NCI-H2227 (cell line): ENCODE data around the gene GPR162.

Experiments
- DNase-seq: peaks from one replicate; lab custom pipeline; 2025; ENCODE audit not compliant: unreplicated experiment; lab: John Stamatoyannopoulos, UW

GPR162 gene

GRCh38 chr12:6787309-6787708 is 34.3 kb upstream of the GPR162 start:
- no peak for DNase-seq

GRCh38 chr12:6788972-6789924 is 32.4 kb upstream of the GPR162 start, which contains the start of gene CD4:
TSS of gene CD4 (plus strand) at chr12:6789528. CDS start at chr12:6800139, 10,611 bp downstream.
- no peak for DNase-seq

GRCh38 chr12:6790496-6791150 is 31.0 kb upstream of the GPR162 start:
- no peak for DNase-seq

- DNase-seq = no peak
Observed at GRCh38 chr12:6791931-6792520, 29.6 kb upstream of the GPR162 start.

GRCh38 chr12:6792522-6793201 is 29.0 kb upstream of the GPR162 start:
- peak; percentile 15 for DNase-seq

GRCh38 chr12:6795088-6795487 is 26.5 kb upstream of the GPR162 start:
- DNase-seq = no peak

- DNase-seq = no peak
Observed at GRCh38 chr12:6796576-6796975, 25.0 kb upstream of the GPR162 start.

GRCh38 chr12:6799147-6799546 is 22.5 kb upstream of the GPR162 start:
- no peak for DNase-seq

GRCh38 chr12:6807170-6807569 is 14.5 kb upstream of the GPR162 start:
- DNase-seq = no peak

- DNase-seq = no peak
Observed at GRCh38 chr12:6809056-6809455, 12.6 kb upstream of the GPR162 start.

- DNase-seq = no peak
Observed at GRCh38 chr12:6810758-6811157, 10.9 kb upstream of the GPR162 start.

GRCh38 chr12:6813363-6813762 is 8.3 kb upstream of the GPR162 start:
- no peak for DNase-seq

- DNase-seq = no peak
Observed at GRCh38 chr12:6816598-6816997, 5.0 kb upstream of the GPR162 start.

GRCh38 chr12:6817098-6817497 is 4.5 kb upstream of the GPR162 start:
- no peak for DNase-seq

- no peak for DNase-seq
Observed at GRCh38 chr12:6817662-6818157, 3.9 kb upstream of the GPR162 start.

GRCh38 chr12:6818222-6818621 is 3.4 kb upstream of the GPR162 start:
- no peak for DNase-seq

- DNase-seq = no peak
Observed at GRCh38 chr12:6818645-6819044, 3.0 kb upstream of the GPR162 start.

GRCh38 chr12:6819106-6820030 is 2.3 kb upstream of the GPR162 start:
- no peak for DNase-seq

GRCh38 chr12:6820166-6820565 is 1.5 kb upstream of the GPR162 start:
- DNase-seq = no peak
